ENCODE measurements around the gene PARK7. TPM values are rescaled to one million over a fixed set of nuclear protein-coding genes. Genes with fewer than 3 reads are reported as not detected.

PARK7 gene
- total RNA-seq, 1 donor from 2014 or later = 187 TPM

DNA sequence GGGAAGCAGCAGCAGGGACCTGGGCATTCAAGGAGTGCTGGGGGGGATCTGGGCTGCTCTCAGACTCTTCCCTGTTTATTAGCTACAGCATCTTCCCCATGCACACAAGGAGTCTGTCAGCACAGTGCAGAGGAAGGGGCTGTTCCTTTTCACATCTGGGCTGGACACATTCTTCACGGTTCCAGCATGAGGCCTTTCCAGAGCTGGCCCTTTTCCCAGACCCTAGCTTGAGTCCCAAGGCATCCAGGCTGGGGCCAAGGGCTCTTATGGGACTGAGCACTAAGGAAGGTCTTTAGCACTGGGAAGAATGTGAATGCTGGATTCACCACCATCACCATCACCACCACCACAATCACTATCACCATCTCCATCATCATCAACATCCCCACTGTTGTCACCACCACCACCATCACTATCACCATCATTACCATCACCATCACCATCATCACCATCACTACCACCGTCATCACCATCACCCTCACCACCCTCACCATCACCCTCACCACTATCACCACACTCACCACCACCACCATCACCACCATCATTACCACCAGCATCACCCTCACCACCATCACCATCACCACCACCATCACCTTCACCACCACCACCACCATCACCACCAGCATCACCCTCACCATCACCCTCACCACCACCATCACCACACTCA is 28.4 kb downstream of the PARK7 start:
- Mint-ChIP-seq H3K36me3 (peaks cover 21% of the 10 kb centered on the region), H3K4me3 (no peak overlapping the region), H3K9me3 (no peaks in the 10 kb centered on the region), H3K27me3 (ENCODE audit: low read depth) (no peaks in the 10 kb centered on the region), H3K4me1 (peaks cover 8% of the 10 kb centered on the region), H3K27ac (no peak overlapping the region)
- TF ChIP-seq, protein P1, sequence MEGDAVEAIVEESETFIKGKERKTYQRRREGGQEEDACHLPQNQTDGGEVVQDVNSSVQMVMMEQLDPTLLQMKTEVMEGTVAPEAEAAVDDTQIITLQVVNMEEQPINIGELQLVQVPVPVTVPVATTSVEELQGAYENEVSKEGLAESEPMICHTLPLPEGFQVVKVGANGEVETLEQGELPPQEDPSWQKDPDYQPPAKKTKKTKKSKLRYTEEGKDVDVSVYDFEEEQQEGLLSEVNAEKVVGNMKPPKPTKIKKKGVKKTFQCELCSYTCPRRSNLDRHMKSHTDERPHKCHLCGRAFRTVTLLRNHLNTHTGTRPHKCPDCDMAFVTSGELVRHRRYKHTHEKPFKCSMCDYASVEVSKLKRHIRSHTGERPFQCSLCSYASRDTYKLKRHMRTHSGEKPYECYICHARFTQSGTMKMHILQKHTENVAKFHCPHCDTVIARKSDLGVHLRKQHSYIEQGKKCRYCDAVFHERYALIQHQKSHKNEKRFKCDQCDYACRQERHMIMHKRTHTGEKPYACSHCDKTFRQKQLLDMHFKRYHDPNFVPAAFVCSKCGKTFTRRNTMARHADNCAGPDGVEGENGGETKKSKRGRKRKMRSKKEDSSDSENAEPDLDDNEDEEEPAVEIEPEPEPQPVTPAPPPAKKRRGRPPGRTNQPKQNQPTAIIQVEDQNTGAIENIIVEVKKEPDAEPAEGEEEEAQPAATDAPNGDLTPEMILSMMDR (IDR thresholded peaks at IDR 0.05; ENCODE audit: unreplicated experiment) = no peak
- DNase-seq (ENCODE audit: low spot score in 2 of 2, unreplicated experiment in 2 of 2) = no peak

DNA sequence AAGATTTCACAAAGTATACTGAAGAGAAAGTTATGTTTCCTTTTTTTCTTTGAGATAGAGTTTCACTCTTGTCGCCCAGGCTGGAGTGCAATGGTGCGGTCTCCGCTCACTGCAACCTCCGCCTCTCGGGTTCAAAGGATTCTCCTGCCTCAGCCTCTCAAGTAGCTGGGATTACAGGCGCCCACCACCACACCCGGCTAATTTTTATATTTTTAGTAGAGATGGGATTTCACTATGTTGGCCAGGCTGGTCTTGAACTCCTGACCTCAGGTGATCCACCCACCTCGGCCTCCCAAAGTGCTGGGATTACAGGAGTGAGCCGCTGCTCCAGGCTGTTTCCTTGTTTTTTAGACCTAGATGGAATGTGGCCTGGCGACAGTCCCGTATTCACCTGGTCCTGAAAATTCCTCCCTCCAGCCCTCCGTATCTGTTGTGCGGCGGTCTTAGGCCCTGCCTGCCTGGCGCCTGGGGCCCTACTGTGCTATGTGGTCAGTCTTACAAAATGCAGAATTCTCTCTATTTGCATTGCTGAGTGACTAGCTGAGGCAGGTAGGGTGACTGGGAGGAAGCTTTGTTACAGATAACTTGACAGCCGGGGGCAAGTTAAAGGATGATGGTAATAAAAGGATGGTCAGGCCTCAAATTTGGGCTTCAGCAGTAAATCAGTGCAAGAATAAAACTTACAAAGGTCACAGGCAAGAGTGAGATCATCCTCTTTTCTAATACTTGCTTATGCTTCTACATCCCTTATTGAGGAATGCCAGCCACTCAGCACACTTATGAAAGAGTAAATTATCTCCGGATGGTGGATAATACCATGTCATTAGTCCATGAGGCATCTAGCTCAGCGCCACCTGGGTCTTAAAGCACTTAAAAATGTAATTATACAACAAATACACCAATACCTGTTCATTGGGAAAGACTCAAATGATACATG is 30.3 kb downstream of the PARK7 start:
- Mint-ChIP-seq H3K27ac (peak overlapping the region; percentile 64), H3K36me3 (peaks cover 12% of the 10 kb centered on the region), H3K9me3 (no peaks in the 10 kb centered on the region), H3K27me3 (ENCODE audit: low read depth) (no peaks in the 10 kb centered on the region), H3K4me1 (peaks cover 8% of the 10 kb centered on the region), H3K4me3 (no peak overlapping the region)
- no peak for DNase-seq (ENCODE audit: low spot score in 2 of 2, unreplicated experiment in 2 of 2)
- TF ChIP-seq, protein P1 (IDR thresholded peaks at IDR 0.05; ENCODE audit: unreplicated experiment) = no peak

GRCh38 chr1:7992885-7993284 is 31.4 kb downstream of the PARK7 start:
- Mint-ChIP-seq H3K9me3 (peaks cover 6% of the 10 kb centered on the region), H3K36me3 (peaks cover 19% of the 10 kb centered on the region), H3K4me1 (peaks cover 8% of the 10 kb centered on the region), H3K4me3 (no peak overlapping the region), H3K27me3 (ENCODE audit: low read depth) (no peaks in the 10 kb centered on the region), H3K27ac (no peak overlapping the region)
- TF ChIP-seq, protein P1 (IDR thresholded peaks at IDR 0.05; ENCODE audit: unreplicated experiment) = no peak
- no peak for DNase-seq (ENCODE audit: low spot score in 2 of 2, unreplicated experiment in 2 of 2)

DNA sequence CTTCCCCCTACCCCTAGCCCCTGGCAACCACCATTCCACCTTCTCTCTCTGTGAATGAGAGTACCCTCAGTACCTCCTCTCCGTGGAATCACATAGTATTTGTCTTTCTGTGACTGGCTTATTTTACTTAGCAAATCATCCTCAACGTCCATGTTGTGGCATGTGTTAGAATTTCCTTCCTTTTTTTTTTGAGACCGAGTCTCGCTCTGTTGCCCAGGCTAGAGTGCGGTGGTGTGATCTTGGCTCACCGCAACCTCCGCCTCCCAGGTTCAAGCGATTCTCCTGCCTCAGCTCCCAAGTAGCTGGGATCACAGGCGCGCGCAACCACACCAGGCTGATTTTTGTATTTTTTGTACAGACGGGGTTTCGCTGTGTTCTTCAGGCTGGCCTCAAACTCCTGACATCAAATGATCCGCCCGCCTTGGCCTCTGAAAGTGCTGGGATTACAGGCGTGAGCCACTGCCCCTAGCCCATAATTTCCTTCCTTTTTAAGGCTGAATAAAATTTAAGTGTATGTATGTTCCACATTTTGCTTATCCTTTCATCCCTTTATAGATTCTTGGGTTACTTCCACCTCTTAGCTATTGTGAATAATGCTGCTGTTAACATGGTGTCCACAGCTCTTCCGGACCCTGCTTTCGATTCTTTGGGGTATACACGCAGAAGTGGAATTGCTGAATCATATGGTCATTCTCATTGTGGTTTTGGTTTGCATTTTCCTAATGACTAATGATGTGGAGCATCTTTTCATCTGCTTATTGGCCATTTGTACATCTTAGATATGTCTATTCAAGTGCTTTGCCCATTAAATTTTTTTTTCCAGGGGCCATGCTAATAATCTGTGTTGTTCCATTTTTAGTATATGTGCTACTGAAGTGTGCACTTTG is 32.3 kb downstream of the PARK7 start:
- no peaks in the 10 kb centered on the region for H3K27me3 Mint-ChIP-seq (ENCODE audit: low read depth)
- peaks cover 7% of the 10 kb centered on the region for H3K9me3 Mint-ChIP-seq
- peaks cover 8% of the 10 kb centered on the region for H3K4me1 Mint-ChIP-seq
- no peak overlapping the region for H3K27ac Mint-ChIP-seq
- peaks cover 20% of the 10 kb centered on the region for H3K36me3 Mint-ChIP-seq
- no peak for DNase-seq (ENCODE audit: low spot score in 2 of 2, unreplicated experiment in 2 of 2)
- H3K4me3 Mint-ChIP-seq = no peak overlapping the region
- TF ChIP-seq, protein P1 (IDR thresholded peaks at IDR 0.05; ENCODE audit: unreplicated experiment) = no peak

- peaks cover 20% of the 10 kb centered on the region for H3K36me3 Mint-ChIP-seq
- no peaks in the 10 kb centered on the region for H3K27me3 Mint-ChIP-seq (ENCODE audit: low read depth)
- TF ChIP-seq, protein P1 (IDR thresholded peaks at IDR 0.05; ENCODE audit: unreplicated experiment) = no peak
- no peak overlapping the region for H3K27ac Mint-ChIP-seq
- DNase-seq (ENCODE audit: low spot score in 2 of 2, unreplicated experiment in 2 of 2) = no peak
- H3K4me3 Mint-ChIP-seq = no peak overlapping the region
- peaks cover 8% of the 10 kb centered on the region for H3K4me1 Mint-ChIP-seq
- peaks cover 7% of the 10 kb centered on the region for H3K9me3 Mint-ChIP-seq
Observed at GRCh38 chr1:7994827-7995226, 33.3 kb downstream of the PARK7 start.

Data from mesothelial cell of epicardium (in vitro differentiated cells).